ENCODE data around the gene IQGAP1. TPM values are rescaled to one million over a fixed set of nuclear protein-coding genes. Genes with fewer than 3 reads are reported as not detected.
A peak's percentile ranks its signal among the peaks of the same experiment; 100 is the strongest.

IQGAP1 gene
- total and polyA plus RNA-seq, 2 of the 4 experiments (the other 2 are of a cell fraction): 87.5 to 207 TPM

DNA sequence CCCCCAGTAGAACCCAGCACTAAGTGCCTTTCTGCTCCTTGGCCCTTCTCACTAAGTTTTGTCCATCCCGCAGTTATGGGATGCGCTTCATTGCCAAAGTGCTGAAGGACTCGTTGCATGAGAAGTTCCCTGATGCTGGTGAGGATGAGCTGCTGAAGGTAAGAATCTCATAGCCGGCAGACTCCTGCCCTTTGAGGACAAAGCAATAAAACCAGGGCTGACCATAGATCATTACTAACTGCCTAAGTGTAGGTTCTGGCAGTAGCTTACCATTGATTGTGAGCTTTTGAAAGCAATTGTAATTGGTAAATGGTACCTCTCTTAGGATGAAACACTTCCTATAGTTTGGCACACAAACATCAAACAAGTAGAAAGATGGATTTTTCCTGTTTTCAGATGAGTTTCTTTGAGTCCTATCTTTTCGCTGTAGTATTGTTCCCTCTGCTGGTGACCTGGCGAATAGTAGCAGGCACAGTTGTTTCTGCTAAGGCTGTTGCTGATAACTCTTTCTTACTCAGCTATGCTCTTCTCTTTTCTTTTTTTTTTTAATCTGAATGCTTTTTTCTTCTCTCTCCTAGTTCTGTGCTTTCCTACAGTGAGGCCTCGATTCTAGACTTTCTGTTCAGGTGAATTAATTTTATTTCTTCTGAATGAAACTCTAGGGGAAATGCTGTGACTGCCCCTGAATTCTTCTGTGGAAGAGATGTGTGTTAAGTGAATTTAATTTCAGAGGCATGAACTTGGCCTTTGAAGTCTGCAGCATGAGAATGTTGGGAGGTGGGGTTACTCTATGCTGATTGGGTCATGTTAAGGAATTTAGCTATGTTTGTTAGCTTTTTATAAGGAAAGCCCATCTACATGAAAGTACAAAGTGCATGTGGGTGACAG lies 94.3 kb downstream of the IQGAP1 start:
- H4K5ac ChIP-seq (ENCODE audit: low read depth, low read length): no peak overlapping the region
- ChIA-PET POLR2A (ENCODE audit: unreplicated experiment) (no interaction called here), CTCF (interaction anchor here (0.5 to 3.3 kb wide), 8 partner anchors 15 to 248 kb away, joined by 3 to 34 read pairs (median 4); partner anchors contain the start of genes CIB1 and GDPGP1)
- no peak overlapping the region for H4K8ac ChIP-seq (ENCODE audit: low read depth in 2 of 2, low read length in 2 of 2)
- no peak overlapping the region for H2AK9ac ChIP-seq (replicated peaks; ENCODE audit: low read depth, low read length, poor library complexity)
- H2BK120ac ChIP-seq (ENCODE audit: low read depth, low read length): no peak overlapping the region
- no peak overlapping the region for H3K27ac ChIP-seq (ENCODE audit: insufficient read depth, low read length)
- no peak overlapping the region for H2BK5ac ChIP-seq (ENCODE audit: low read depth, low read length, poor library complexity, severe bottlenecking)
- H3K9me1 ChIP-seq (ENCODE audit: insufficient read depth, low read length): peaks cover under 1% of the 10 kb centered on the region; the same call in 1 of the 2 replicates
- no peak overlapping the region for H3K23ac ChIP-seq (ENCODE audit: low read depth, low read length)
- no TSS peak for BruUV-seq (replicated peaks)
- H3K18ac ChIP-seq (ENCODE audit: low read depth, low read length): no peak overlapping the region
- H3K4ac ChIP-seq (ENCODE audit: low read depth, low read length): no peak overlapping the region
- H3K4me2 ChIP-seq (ENCODE audit: low read depth, low read length): no peak overlapping the region
- no peak overlapping the region for H3K9ac ChIP-seq (ENCODE audit: low read depth, low read length)
- H3K56ac ChIP-seq (ENCODE audit: extremely low read depth, insufficient read depth, low read length): no peak overlapping the region
- H2BK20ac ChIP-seq (ENCODE audit: low read depth, low read length): no peak overlapping the region
- no peaks in the 10 kb centered on the region for H3K9me3 ChIP-seq (ENCODE audit: control insufficient read depth, insufficient read depth, low read length)
- 50% methylated on average over 2 of the region's 7 CpGs; no CpG with 5 or more reads in 1 of the 2 experiments for WGBS, 2 experiments (ENCODE audit: extremely low coverage in 2 of 2, insufficient read length in 1 of 2)
- no peak overlapping the region for H2AFZ ChIP-seq (replicated peaks; ENCODE audit: low read length, poor library complexity)
- in situ Hi-C loops (cut with MboI; ENCODE audit: low sequenced_read_pairs): no loop called here
- dilution Hi-C loops (cut with HindIII; ENCODE audit: low sequenced_read_pairs, unreplicated experiment): no loop called here
- ATAC-seq (ENCODE audit: low read depth) (peak; percentile 80), DNase-seq (peak; percentile 66)
- H4K91ac ChIP-seq (ENCODE audit: insufficient read depth, low read depth, low read length): no peak overlapping the region
- H3K4me1 ChIP-seq (ENCODE audit: control insufficient read depth, insufficient read depth, low read length): no peaks in the 10 kb centered on the region
- intact Hi-C loops (cut with micrococcal nuclease): loop anchor here (1.0 to 5.0 kb wide), 3 partner anchors 45 to 162 kb away; no protein-coding TSS in a partner anchor
- H2BK15ac ChIP-seq (ENCODE audit: low read depth, low read length): no peak overlapping the region
- no peaks in the 10 kb centered on the region for H4K20me1 ChIP-seq (ENCODE audit: insufficient read depth, low read length)
- H3K27me3 ChIP-seq (ENCODE audit: control insufficient read depth, insufficient read depth, low read length): no peaks in the 10 kb centered on the region
- H3K36me3 ChIP-seq (ENCODE audit: control insufficient read depth, insufficient read depth, low read length): peaks cover 48% of the 10 kb centered on the region
- no peak overlapping the region for H3K14ac ChIP-seq (replicated peaks; ENCODE audit: low read depth, low read length)
- H2AK5ac ChIP-seq (ENCODE audit: low read depth, low read length): no peak overlapping the region
- peak; percentile 89 for TF ChIP-seq SMC3 (IDR thresholded peaks at IDR 0.05; ENCODE audit: low read depth, low read length)
- TF ChIP-seq, protein P1, sequence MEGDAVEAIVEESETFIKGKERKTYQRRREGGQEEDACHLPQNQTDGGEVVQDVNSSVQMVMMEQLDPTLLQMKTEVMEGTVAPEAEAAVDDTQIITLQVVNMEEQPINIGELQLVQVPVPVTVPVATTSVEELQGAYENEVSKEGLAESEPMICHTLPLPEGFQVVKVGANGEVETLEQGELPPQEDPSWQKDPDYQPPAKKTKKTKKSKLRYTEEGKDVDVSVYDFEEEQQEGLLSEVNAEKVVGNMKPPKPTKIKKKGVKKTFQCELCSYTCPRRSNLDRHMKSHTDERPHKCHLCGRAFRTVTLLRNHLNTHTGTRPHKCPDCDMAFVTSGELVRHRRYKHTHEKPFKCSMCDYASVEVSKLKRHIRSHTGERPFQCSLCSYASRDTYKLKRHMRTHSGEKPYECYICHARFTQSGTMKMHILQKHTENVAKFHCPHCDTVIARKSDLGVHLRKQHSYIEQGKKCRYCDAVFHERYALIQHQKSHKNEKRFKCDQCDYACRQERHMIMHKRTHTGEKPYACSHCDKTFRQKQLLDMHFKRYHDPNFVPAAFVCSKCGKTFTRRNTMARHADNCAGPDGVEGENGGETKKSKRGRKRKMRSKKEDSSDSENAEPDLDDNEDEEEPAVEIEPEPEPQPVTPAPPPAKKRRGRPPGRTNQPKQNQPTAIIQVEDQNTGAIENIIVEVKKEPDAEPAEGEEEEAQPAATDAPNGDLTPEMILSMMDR (conservative IDR thresholded peaks at IDR 0.05; ENCODE audit: low read depth, low read length): peak; percentile 77
- TF ChIP-seq CEBPB (IDR thresholded peaks at IDR 0.05; ENCODE audit: low read depth, low read length): no peak
- TF ChIP-seq POLR2A (IDR thresholded peaks at IDR 0.05; ENCODE audit: low read depth, low read length): no peak
- TF ChIP-seq RAD21 (IDR thresholded peaks at IDR 0.05; ENCODE audit: low read length): peak; percentile 89
- no peak overlapping the region for H3K4me3 ChIP-seq (ENCODE audit: insufficient read depth, low read depth, low read length)
- peaks cover 14 to 50% of the 10 kb centered on the region in 2 experiments for H3K79me1 ChIP-seq (ENCODE audit: low read depth in 1 of 2, low read length in 2 of 2)
